ENCODE data around the gene HOXD8. TPM values are rescaled to one million over a fixed set of nuclear protein-coding genes. Genes with fewer than 3 reads are reported as not detected.
A peak's percentile ranks its signal among the peaks of the same experiment; 100 is the strongest.

Gene HOXD8
- total RNA-seq, 8 experiments from 2014 or later, result 18.1 to 45.0 (median 28.9) TPM

DNA sequence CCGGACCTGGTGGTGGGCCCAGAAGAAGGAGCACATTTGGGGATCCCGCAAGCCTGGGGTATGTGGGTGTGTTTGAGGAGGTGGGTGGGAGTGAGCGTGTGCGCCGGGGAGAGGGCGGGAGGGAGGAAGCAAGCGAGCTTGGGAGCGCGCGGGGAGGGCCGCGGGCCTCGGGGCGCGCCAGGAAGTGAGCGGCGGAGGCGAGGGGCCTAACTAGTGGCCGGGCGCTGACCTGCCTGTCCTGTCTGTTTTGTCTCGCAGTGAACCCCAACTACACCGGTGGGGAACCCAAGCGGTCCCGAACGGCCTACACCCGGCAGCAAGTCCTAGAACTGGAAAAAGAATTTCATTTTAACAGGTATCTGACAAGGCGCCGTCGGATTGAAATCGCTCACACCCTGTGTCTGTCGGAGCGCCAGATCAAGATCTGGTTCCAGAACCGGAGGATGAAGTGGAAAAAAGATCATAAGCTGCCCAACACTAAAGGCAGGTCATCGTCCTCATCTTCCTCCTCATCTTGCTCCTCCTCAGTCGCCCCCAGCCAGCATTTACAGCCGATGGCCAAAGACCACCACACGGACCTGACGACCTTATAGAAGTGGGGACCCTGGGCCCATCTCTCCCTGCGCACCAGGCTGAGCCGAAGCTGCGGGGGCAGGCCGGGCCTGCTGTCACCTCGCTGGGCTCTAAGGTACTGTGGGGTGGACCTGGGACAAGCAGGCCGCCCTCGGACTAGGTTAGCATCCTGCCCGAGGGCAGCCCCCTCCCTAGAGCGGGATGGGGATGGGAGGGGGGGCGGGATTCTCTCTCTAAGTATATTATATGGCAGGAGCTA is 23.1 kb downstream of the HOXD8 start:
- Histone ChIP-seq H3K4me3 (peak overlapping the region; percentile 26 to 41 (median 39)), H3K27ac (peak overlapping the region; percentile 21 to 85)
- 0 to 88% (median 3%) methylated on average over 1 to 12 of the region's 48 CpGs; no CpG with 5 or more reads in 6 of the 10 experiments for WGBS, 10 experiments

DNA sequence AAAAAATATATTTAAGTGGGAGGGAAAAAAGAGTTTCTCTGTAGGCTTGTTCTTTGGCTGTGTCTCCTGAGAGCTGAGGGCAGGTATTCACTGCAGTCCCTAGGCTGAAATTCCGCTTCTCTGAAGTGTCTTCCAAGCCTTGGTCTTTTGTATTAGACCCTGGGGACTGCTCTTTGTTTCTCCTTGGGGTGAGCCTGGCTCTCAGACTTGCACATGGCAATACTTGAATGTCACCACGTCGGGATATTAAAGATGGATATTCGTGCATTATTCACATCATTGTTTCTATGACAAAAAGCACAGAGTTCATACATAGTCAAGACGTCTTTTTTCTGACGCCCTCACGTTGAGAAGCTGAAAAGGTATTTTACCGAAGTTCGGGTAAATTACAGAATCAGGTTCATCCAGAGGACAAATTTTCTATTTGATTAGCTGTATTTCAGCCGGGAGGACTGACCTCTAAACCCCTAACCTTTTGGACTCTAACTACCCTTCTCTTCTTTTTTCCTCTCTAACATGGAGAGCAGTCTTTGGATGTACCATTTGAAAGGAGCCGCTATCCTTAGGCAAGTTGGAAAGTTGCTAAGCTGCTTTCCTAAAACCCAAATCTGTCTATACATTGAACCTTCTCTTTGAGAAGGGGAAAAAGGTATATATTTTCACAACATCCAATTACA is 25.2 kb downstream of the HOXD8 start:
- peak overlapping the region in 2 of 5 donors; percentile 7 to 40 for H3K4me3 ChIP-seq
- peaks cover 51 to 95% of the 10 kb centered on the region in 2 donors for H3K4me1 ChIP-seq (replicated peaks in 1 of 2)
- WGBS, 10 experiments, result 0 to 98% (median 11%) methylated on average over 2 to 10 of the region's 11 CpGs
- no peak for ATAC-seq (replicated peaks in 6 of 8)
- H3K27ac ChIP-seq, result peak overlapping the region in 1 of 2 donors; percentile 85
- in situ Hi-C loops (cut with MboI; ENCODE audit: low pct_unique_long_range_greater_than_20kb in 2 of 9, low sequenced_read_pairs in 9 of 9, unreplicated experiment in 9 of 9), result no loop called here

More for the DNA sequence above, 23.1 kb downstream of the HOXD8 start:
- peaks cover 60 to 96% of the 10 kb centered on the region in 2 donors for H3K4me1 ChIP-seq (replicated peaks in 1 of 2)
- ATAC-seq (replicated peaks in 6 of 8), result peak in 7 of 8 experiments; percentile 7 to 32 (median 15)
- in situ Hi-C loops (cut with MboI; ENCODE audit: low pct_unique_long_range_greater_than_20kb in 2 of 9, low sequenced_read_pairs in 9 of 9, unreplicated experiment in 9 of 9), result no loop called here

DNA sequence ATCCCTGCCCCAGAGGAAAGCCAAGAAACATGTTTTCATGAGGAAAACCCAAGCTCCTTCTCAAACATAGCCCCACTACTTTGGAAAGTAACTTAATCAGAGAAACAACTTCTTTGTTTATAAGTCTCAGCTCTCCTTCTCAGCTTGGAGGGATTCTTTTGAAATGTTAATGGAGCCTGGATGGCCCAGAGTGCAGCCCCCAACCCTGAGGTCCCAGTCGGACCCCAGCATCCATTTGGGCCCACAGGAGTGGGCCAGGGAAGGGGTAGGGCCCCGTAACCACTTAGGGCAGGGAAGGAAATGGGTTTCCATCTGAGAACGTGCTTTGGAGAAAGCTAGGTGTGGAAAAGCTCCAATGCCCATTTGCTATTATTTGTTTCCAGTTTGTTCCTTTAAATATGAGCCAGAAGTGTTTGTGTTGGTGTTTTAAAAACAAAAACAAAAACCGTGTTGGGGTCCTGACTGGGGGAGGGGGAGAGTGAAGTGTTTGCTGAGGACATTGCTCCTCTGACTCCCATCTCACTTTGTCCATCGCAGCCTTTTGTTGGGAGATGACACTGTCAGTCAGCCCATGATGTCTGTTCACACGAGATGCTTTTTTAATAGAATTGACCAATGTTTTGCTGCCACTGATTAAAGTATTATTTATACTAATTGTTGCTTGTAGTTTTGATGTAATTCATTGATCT is 26.0 kb downstream of the HOXD8 start:
- Histone ChIP-seq H3K27ac (peak overlapping the region; percentile 27 to 85), H3K4me3 (peak overlapping the region in 2 of 5 donors; percentile 40), H3K4me1 (replicated peaks in 1 of 2) (peaks cover 46 to 95% of the 10 kb centered on the region in 2 donors)
- 0 to 92% (median 25%) methylated on average over 1 to 4 of the region's 6 CpGs; no CpG with 5 or more reads in 2 of the 10 experiments for WGBS, 10 experiments
- ATAC-seq (replicated peaks in 6 of 8), result no peak
- in situ Hi-C loops (cut with MboI; ENCODE audit: low pct_unique_long_range_greater_than_20kb in 2 of 9, low sequenced_read_pairs in 9 of 9, unreplicated experiment in 9 of 9), result no loop called here

DNA sequence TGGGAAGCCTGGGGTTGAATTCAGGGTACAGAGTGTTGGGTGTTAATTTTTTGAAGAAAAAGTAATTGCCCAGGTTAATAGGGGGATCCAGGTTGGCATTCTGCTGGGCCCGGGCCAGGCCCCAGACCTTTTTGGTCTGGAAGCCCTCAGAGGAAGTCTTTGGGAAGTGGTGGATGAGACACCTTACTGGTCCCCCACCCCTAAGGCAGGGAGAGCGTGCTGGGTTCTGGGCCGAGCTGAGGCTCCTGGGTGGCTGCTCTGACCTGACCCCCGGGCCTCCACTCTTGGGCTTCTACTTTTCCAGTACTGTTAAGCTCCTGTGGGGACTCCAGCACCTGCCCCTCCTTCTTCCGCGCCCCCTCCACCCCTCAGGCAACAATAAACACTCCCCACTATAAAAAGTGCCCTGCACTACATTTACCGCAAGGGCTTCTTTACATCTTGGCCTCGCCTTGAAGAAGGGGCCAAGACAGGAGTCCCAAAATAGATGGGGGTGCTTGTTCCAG is 26.8 kb downstream of the HOXD8 start:
- in situ Hi-C loops (cut with MboI; ENCODE audit: low pct_unique_long_range_greater_than_20kb in 2 of 9, low sequenced_read_pairs in 9 of 9, unreplicated experiment in 9 of 9), result no loop called here
- peak overlapping the region; percentile 89 to 94 for H3K27ac ChIP-seq
- H3K4me3 ChIP-seq, result peak overlapping the region; percentile 20 to 42 (median 40)
- H3K4me1 ChIP-seq (replicated peaks in 1 of 2), result peaks cover 39 to 95% of the 10 kb centered on the region in 2 donors
- no peak for ATAC-seq (replicated peaks in 6 of 8)
- 0 to 93% (median 17%) methylated on average over 1 to 3 of the region's 8 CpGs; no CpG with 5 or more reads in 5 of the 10 experiments for WGBS, 10 experiments

DNA sequence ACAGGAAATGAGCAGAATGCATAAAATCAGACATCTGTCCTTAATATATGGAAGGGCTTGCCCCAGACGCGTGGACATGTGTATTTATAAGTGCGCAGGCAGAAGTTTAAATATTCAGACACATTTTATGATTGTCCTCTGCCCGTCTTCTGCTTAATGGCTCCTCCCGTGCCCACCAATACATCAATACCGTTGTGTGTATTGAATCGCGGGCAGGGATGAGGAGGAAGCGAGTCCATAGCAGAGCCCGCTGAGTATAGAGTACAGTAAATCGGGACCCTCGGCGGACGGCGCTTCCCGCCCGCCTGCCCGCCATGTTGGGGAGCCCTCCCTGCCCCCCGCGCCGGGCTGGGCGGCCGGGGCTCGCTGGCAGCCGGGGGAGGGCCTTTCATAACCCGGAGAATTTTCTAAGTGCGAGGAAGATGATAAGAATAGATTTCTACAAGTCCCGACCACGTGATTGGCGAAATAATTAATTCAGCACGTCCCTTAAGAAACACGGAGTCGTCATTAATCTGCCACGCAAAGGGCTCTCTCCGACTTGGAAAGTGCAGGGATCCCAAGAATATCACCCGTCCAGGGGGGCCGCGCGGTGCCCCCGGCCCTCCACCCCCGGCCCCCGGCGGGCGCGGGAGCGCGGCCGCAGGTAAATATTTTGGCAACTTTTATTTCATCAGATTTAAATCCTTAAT is 27.4 kb downstream of the HOXD8 start, which contains the start of gene HOXD3:
HOXD3 (plus strand) TSS at position 501 of the 692 bp plus-strand sequence. CDS start 11,808 bp downstream, outside the sequence.
- WGBS, 10 experiments, result 0 to 7% (median 0%) methylated on average over 1 to 18 of the region's 48 CpGs; no CpG with 5 or more reads in 4 of the 10 experiments
- H3K4me1 ChIP-seq (replicated peaks in 1 of 2), result peaks cover 39 to 95% of the 10 kb centered on the region in 2 donors
- peak within 1 kb of the TSS; percentile 89 to 94 for H3K27ac ChIP-seq
- in situ Hi-C loops (cut with MboI; ENCODE audit: low pct_unique_long_range_greater_than_20kb in 2 of 9, low sequenced_read_pairs in 9 of 9, unreplicated experiment in 9 of 9), result no loop called here
- peak within 1 kb of the TSS; percentile 20 to 42 (median 40) for H3K4me3 ChIP-seq
- peak in 6 of 8 experiments; percentile 1 to 69 (median 29) for ATAC-seq (replicated peaks in 6 of 8)

DNA sequence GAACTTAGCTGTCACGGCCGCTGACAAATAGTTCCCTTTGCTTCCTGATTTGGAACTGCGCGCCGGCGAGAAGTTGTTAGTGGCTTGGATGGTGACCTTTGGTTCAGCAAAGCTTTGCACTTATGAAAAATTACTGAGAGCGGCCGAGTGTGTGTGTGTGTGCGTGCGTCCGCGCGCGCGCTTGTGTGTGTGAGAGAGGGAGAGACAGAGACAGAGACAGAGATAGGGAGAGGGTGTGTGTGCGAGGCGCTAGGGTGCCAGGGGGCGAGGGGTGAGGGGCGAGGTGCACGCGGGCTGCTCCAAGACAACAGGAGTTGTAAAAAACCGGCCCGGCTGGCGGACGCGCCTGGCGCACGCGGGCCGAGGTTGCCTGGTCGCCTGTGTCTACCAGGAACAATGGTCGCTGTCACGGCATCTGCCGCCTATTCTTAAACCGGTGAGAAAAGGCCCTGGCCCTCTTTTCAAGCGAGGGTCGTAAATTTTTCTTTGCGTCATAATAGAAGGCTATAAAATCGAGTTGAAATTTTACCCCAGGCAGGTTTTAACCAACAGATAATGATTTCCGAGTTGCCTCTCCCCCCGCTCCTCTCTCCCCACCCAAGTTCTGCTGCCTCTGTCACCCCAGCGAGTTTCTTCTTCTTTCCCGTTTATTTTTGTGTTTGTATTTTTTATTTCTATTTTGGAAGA is 28.1 kb downstream of the HOXD8 start:
- Histone ChIP-seq H3K4me3 (peak overlapping the region; percentile 20 to 42 (median 40)), H3K27ac (peak overlapping the region; percentile 89 to 94), H3K4me1 (replicated peaks in 1 of 2) (peaks cover 39 to 99% of the 10 kb centered on the region in 2 donors)
- peak; percentile 13 to 64 (median 54) for ATAC-seq (replicated peaks in 6 of 8)
- in situ Hi-C loops (cut with MboI; ENCODE audit: low pct_unique_long_range_greater_than_20kb in 2 of 9, low sequenced_read_pairs in 9 of 9, unreplicated experiment in 9 of 9), result no loop called here
- WGBS, 10 experiments, result 0 to 12% (median 4%) methylated on average over 2 to 20 of the region's 43 CpGs; no CpG with 5 or more reads in 3 of the 10 experiments

DNA sequence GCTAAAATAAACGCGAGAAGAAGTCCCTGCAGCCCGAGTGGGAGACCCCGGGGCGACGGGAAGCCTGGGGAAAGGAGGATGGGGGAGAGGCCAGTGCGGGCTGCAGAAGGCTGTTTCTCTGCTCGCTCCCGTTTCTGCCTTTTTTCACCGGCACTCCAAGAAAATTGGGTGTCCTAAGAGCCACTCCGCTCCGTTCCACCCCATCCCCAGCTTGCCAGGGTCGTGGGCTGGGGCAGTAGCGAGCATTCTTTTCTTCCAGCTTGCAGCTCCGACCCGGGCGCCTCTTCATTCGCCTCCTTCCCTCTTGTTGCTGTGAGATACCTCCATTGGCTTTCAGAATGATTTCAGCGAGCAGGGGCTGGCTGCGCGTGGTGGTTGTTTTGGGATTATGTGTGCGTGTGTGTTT is 28.7 kb downstream of the HOXD8 start:
- Histone ChIP-seq H3K27ac (peak overlapping the region; percentile 89 to 94), H3K4me1 (replicated peaks in 1 of 2) (peaks cover 37 to 99% of the 10 kb centered on the region in 2 donors), H3K4me3 (peak overlapping the region; percentile 20 to 42 (median 40))
- WGBS, 10 experiments, result 0 to 49% (median 0%) methylated on average over 1 to 18 of the region's 22 CpGs
- in situ Hi-C loops (cut with MboI; ENCODE audit: low pct_unique_long_range_greater_than_20kb in 2 of 9, low sequenced_read_pairs in 9 of 9, unreplicated experiment in 9 of 9), result no loop called here
- ATAC-seq (replicated peaks in 6 of 8), result peak in 7 of 8 experiments; percentile 4 to 39 (median 18)

DNA sequence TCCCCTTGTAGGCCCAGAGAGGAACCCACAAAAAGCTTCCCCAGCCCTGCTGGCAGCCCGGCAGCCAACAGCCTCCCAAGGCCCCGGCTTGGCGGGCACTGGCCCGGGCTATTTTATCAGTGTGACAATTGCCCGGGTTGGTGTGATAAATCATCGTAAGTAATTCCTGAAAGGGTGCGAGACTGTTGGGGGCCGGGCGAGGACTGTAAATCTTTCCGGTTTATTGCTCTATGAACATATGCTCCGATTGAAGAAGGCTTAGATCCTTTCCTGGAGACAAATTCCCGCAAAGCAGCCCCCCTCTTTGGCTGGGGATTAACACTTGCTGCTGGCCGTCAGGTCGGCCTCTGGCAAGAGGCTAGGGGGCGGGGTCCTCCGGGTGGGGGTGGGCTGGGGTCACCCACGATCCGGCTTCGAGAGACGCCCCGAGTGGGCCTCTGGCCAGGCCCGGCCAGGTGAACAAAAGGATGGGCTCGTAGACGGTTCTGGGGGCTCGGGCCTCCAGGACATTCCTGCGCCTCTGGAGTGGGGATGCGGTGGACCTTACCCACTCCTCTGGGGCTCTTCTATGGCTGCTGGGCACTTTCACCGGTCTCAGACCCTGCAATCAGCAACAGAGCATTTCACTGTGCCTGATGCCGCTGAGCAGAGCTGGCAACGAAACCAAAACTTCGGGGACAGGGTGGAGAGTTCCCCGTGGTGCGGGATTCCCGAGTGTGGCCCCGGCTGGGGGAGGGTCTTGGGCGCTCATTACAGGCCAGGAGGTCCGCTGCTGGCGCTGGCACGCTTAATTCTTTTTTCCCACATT is 29.6 kb downstream of the HOXD8 start:
- peak in 5 of 8 experiments; percentile 30 to 55 (median 34) for ATAC-seq (replicated peaks in 6 of 8)
- in situ Hi-C loops (cut with MboI; ENCODE audit: low pct_unique_long_range_greater_than_20kb in 2 of 9, low sequenced_read_pairs in 9 of 9, unreplicated experiment in 9 of 9), result no loop called here
- H3K27ac ChIP-seq, result peak overlapping the region; percentile 89 to 94
- peaks cover 43 to 99% of the 10 kb centered on the region in 2 donors for H3K4me1 ChIP-seq (replicated peaks in 1 of 2)
- WGBS, 10 experiments, result 0 to 92% (median 0%) methylated on average over 1 to 8 of the region's 39 CpGs; no CpG with 5 or more reads in 6 of the 10 experiments
- H3K4me3 ChIP-seq, result peak overlapping the region; percentile 20 to 42 (median 40)

DNA sequence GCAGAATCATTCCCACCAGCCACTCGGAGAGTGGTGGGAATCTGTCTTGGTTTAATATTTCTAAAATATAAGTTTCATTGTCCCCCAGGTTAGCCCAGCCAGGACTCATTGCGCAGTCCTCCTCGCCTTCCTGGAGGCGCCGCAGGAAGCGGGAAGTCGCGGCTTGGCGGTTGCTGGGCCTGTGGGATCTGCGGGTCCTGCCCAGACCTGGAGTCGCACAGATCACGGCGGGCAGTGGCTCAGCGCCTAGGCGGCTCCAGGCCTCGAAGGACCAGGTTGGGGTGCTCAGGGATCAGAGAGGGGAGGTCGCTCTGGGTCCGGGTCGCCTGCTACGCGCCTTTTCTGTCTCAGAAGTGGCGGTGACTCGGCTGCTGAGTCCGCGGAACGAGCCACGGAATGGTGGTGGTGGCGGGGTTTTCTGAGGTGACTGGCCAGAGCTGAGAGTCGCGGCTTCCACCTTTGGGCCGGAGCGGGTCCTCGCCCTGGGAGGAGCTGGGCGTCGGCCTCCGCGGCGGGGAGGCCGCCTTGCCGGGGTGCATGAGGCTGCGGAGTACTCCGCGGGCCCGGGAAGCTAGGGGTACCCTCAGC is 30.3 kb downstream of the HOXD8 start:
- Histone ChIP-seq H3K27ac (peak overlapping the region; percentile 89 to 94), H3K4me3 (peak overlapping the region; percentile 20 to 42 (median 40)), H3K4me1 (replicated peaks in 1 of 2) (peaks cover 37 to 97% of the 10 kb centered on the region in 2 donors)
- in situ Hi-C loops (cut with MboI; ENCODE audit: low pct_unique_long_range_greater_than_20kb in 2 of 9, low sequenced_read_pairs in 9 of 9, unreplicated experiment in 9 of 9), result no loop called here
- 0 to 84% (median 32%) methylated on average over 4 to 13 of the region's 44 CpGs; no CpG with 5 or more reads in 6 of the 10 experiments for WGBS, 10 experiments
- ATAC-seq (replicated peaks in 6 of 8), result no peak

DNA sequence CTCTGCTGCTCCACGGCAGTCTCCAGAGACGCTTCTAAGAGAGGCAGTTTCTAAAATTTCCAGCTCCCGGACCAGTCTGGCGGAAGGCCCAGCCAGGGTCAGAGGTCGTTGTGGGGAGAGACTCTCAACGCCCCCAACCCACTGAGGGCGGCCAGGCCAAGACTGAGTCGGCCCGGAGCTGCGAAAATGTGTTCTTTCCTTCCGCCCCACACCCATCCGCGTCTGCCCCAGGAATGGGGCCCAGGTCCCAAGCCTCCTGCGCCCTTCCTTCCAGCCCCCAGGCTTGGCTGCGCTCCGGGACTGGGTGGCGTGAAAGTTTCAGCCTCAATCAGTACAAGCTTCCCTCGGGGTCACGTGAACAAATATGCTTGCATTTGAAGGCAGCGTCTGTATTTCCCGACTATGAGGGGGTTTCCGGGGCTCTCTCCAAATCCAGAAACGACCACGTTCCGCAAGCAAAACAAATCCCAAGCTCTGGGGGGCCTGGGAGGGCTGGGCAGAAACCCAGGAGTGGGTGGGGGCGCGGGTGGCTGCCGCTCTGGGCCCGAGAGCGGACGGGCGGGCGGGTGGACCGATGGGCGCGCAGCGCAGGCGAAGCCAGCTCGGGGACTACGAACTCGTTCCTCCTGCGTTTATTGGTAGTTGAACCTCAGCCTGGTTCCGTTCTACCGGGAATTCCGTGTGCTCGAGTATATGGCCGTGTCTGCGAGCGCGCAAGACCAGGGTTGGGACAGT is 30.9 kb downstream of the HOXD8 start:
- H3K27ac ChIP-seq, result peak overlapping the region; percentile 89 to 94
- H3K4me1 ChIP-seq (replicated peaks in 1 of 2), result peaks cover 31 to 93% of the 10 kb centered on the region in 2 donors
- in situ Hi-C loops (cut with MboI; ENCODE audit: low pct_unique_long_range_greater_than_20kb in 2 of 9, low sequenced_read_pairs in 9 of 9, unreplicated experiment in 9 of 9), result no loop called here
- 0 to 100% (median 7%) methylated on average over 2 to 6 of the region's 50 CpGs; no CpG with 5 or more reads in 3 of the 10 experiments for WGBS, 10 experiments
- ATAC-seq (replicated peaks in 6 of 8), result peak in 4 of 8 experiments; percentile 2 to 7 (median 4)
- peak overlapping the region; percentile 13 to 42 (median 40) for H3K4me3 ChIP-seq

Measured in motor neuron (in vitro differentiated cells).